CD1c-positive myeloid dendritic cell (primary cell): ENCODE results near the gene AHRR.
A peak's percentile ranks its signal among the peaks of the same experiment; 100 is the strongest.

Experiments
- DNase-seq: peaks from one replicate; pipeline ENCODE4 v3.0.0-alpha.2; 2016; ENCODE audit errors: extremely low spot score

The AHRR gene

DNA sequence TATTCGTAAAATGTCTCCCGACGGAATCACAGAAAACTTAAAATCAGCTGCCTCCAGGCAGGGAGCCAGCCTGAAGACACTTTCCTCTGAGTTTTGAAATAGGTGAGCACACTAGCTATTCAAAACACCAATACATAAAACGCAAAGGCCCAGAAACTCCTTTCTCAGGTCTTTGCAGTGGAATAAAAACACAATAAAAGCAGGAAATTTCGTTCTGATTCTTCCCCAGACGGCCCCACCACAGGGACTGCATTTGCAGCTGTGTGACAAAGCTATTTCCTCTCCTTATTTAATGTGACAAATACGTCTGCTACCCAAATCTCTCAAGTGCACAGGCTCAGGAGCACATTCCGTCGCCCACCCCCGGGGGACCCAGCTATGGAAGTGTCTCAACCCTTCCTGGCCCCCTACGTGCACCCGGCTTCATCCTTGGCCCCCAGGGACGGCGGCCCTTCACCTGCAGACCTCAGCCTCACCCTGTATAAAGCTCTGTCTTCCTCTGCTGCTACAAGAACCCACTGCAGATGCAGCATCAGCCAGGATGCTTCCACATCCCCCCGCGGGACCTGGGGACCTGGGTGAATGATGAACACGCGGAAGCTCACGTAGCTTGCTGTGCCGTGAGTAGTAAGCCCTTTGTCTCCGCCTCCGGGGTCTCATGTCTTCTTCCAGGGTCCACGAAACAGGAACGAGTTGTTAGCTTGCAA, 24.9 kb downstream of the AHRR start:
- no peak for DNase-seq

DNA sequence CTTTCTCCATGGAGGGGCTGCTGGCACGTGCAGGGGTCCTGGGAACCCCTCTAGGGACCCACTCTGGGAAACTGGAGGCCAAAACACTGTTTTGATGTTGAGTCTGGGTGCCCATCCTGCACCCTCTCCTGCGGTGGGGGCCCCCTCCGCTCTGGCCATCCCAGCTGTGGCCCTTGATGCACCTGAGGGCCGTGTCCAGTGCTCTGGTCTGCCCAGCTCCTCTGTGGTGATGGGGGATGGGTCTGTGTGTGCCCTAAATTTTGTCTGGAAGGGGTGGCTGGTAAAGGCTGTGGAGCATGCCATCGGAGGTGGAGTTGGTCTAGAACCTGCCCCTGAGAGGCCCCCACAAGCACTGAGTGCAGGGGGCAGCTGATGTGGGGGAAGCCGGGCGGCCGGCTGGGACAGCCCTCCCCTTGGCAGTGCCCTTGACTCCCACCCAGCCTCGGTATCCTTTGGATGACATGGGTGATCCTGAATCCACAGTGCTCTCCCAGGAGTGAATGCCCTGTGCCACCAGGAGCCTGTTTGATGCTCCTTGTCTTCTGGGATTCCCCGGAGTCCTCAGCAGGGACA, 26.3 kb downstream of the AHRR start:
- DNase-seq: no peak

DNA sequence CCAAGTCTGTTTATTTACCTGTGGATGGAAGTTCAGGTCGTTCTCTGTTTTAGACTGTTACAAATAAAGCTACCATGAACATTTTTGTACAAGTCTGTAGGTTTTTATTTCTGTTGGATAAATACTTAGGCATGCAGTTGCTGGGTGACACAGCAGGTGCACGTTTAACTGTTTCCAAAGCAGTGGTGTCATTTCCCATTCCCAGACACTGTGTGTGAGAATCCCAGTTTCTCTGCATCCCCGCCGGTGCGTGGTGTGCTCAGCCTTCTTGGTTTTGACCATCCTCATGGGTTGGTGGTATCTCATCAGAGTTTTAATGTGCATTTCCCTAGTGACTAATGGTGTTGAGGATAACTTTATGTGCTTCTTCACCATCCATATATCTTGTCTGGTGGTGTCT, 27.2 kb downstream of the AHRR start:
- no peak for DNase-seq

DNA sequence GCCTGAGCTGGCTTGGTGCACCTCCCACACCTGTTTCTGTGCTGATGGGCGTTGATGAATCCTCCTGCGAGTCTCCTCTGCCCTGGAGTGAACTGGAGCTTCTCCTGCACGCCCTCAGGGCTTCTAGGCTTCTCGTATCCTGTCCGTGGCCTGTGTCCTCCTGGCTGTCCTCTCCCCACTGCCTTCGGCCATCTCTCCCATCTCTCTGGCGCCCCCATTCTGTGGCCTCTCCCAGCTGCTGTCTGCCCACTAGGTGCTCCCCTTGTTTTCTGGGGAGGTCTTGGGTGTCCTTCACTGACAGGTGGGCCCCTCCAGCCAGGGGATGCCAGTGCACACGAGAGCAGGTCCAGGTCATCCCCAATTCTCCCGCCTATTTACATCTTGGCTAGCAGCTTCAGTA, 28.8 kb downstream of the AHRR start:
- no peak for DNase-seq

DNA sequence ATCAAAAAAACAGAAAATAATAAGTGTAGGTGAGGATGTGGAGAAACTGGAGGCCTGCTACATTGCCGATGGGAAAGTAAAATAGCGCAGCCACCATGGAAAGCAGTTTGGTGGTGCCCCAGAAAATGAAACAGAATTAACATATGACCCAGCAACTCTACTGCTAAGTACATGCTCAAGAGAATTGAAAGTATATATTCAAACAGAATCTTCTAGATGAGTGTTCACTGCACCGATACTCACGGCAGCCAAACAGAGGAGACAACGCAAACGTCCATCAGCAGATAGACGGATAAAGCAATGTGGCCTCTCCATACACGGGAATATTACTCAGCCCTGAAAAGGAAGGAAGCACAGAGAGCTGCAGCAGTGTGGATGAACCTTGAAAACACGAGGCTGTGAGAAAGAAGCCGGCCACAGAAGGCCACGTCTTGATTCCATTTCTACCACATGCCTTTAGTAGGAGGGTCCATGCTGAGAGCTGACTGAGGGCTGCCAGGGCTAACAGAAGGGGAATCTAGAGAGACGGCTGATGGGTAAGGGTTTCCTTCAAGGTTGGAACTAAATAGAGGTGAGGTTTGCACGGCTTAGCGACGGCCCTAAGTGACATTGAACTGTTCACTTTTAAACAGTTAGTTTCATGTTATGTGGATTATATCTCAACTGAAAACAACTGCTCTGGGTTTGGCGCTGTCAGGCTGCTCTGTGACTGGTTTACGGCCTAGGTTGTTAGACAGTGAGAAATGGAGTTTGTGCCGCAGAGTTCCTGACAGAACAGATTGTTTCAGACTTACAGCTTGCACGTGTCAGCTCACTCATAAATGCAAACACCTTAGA, 29.8 kb downstream of the AHRR start:
- no peak for DNase-seq

DNA sequence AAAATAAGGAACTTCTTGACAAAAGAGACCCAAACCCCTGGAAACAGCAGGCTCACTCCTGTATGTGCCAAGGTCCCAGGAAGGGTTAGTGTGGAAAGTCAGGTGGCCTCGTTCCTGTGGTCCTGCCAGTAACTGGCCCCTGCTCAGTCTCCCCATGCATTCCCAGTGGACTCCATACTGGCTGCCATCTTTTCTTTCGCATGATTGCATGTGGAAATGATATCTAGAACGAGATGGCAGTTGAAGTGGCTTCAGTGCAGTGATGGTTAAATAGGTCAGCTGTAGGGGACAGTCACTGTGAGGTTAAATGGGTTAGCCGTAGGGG, 30.4 kb downstream of the AHRR start:
- DNase-seq: no peak

DNA sequence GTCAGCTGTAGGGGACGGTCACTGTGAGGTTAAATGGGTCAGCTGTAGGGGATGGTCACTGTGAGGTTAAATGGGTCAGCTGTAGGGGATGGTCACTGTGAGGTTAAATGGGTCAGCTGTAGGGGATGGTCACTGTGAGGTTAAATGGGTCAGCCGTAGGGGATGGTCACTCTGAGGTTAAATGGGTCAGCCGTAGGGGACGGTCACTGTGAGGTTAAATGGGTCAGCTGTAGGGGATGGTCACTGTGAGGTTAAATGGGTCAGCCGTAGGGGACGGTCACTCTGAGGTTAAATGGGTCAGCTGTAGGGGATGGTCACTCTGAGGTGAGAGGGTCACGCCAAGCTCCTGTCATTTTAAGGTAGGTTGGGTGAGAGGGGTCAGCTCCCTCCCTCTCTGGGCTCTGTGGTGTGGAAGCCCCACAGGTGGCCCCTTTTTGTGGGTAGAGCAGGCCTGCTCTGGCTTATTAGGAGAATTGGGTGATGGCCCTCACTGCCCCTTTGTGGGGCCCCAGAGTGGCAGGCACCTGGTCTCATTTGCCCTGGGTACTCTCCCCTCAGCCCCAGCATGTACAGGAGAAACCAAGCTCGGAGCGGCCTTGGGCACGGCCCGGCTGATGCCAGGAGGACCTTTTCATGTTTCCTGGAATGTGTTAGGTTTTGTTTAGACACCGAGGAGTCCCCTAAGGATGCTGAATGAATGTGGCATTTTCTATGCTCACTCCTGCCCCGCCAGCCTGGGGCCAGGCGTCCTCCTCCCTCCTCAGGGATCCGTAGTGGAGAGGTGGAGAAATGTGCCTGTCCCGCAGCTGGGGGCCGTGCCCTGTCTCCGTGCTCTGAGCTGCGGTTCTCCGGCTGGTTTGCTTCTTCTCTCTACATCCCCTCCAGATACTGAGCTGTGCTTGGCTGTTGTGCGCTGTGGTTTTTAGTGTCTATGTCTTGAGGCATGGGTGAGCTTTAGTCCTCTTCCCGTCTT, 31.4 kb downstream of the AHRR start:
- DNase-seq: no peak

DNA sequence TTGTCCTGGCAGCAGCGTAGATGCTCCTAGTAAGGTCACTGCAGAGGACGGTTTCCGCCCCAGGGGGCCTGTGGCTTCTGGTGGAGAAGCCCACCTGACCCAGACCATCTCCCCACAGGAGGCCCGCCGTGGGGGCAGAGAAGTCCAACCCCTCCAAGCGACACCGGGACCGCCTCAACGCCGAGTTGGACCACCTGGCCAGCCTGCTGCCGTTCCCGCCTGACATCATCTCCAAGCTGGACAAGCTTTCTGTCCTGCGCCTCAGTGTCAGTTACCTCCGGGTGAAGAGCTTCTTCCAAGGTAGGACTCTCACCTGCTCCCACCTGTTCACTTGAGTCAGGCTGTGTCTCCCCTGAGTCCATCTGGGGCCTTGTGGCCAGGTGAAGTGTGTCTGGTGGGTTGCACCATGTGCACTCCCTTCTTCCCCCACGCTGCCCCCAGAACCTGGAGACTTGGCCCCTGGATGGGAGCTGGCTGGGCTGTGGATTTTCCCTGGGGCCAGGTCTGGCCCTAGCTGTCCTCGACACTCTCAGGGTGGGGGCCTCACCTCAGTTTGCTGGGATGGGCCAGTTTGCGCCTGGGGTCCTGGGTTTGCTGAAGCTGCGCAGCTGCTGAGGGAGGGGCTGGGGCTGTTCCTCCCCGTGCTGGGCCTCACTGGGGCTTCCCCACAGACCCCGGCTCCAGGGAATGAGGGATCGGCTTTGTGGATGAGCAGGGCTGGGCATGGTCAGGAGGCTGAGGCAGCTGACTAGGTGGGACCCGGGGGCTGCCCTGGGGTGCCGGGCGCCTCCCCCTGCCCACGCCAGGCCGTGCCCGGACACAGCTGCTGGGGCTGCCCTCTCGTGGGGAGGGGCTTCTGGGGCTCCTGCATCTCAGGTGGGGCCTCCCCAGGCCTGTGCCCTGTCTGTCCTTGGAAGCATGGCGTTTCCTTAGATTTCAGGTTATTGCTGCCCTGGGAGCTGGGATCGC, 32.4 kb downstream of the AHRR start:
- DNase-seq: no peak

DNA sequence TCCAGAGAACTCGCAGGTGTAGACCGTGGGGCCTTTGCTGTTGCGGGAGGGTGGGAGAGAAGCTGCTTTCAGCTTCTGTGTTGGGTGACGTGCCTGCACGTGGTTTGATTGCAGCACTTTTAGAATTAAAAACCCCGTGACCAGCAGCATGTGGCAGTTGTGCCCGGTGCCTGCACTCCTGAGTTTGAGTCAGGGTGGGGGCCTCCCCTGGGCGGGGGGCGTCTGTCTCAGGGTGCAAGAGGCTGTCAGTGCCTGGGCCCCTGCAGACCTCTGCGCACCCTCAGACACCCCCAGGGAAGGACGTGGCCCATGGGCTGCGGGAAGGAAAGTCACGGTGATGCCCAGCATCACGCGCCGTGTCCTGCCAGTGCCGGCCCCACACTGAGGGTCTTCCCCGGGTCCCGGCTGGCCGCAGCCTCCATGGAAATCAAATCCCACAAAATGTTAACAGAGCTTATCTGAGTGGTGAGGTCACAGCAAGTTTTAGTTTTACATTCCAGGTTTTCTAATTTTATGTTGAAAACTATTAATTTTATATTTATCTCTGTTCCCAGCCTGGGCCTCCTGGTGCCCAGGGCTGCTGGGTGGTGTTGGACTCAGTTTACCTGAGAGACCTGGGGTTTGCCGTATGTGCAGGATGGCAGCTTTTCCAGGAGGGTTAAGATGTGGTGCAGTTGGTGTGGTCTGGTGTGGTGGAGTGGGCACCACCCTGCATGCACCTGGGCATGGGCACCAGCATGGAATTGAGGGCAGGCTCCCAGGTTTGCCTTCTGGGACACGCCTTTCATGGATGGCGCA, 33.3 kb downstream of the AHRR start:
- DNase-seq: no peak

DNA sequence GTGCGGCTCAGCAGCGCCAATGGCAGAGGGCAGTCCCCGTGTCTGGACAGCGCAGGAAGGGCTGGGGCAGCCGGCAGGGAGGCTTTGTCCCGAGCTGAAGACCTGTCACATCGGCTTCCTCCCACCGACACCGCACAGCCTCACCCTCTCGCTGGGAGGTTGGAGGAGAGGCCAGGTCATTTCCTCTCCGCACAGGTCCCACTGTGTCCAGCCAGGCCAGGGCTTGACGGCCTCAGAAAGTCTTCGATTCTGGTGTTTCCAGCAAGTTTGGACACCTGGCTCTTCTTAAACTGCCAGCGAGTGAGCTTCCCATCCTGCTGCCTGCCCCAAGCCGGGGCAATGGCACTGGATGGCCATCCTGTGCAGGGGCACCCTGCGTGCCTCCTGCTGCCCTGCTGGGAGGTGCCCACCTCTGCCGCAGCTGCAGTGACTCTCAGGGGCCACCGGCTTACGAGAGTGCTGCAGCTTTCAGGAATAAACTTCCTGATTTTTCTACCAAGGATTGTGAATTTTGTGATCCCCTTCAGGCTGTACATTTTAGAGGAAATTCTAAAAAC, 33.9 kb downstream of the AHRR start:
- DNase-seq: no peak

DNA sequence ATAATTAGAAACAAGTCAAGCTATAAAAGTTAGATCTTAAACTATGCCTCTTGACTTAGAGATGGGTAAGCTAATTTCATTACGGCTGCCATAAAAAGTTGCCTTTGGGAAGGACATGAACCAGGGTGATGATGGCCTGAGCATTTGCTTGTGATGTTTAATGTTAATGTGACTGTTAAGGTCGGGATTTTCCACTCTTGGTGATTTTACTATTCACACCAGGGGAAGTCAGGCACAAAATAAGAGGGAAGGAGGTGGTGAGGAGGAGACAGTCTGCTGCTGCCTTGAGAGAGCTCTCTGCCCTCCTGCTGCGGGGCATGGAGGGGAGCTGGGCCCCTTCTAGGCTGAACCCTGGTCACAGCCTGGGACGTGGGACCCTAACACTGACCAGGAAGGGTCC, 34.4 kb downstream of the AHRR start:
- DNase-seq: no peak

DNA sequence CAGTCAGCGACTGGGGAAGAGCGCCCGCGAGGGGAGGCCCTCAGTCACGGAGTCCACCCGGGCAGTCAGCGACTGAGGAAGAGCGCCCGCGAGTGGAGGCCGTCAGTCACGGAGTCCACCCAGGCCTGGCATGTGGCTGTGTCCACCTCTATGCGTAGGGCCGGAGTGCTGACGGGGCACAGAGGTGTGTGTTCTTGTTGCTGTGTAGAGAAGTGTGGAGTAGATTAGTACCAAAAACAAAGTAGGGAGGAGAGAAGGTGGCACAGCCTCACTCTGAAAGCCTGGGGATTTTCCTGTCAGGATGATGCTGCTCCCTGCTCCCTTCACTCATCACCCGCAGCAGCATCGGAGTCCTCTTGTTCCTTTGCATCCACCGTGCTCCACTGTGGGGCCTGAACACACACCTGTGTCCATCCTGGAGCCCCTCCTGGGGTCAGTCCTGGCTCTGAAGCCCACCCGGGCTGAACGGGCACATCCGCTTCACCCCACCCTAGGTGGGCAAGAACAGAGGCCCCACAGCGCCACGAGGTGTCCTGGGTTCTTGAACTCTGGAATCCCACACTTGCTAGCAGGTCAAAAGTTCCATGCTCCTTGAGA, 37.9 kb downstream of the AHRR start:
- DNase-seq: no peak

DNA sequence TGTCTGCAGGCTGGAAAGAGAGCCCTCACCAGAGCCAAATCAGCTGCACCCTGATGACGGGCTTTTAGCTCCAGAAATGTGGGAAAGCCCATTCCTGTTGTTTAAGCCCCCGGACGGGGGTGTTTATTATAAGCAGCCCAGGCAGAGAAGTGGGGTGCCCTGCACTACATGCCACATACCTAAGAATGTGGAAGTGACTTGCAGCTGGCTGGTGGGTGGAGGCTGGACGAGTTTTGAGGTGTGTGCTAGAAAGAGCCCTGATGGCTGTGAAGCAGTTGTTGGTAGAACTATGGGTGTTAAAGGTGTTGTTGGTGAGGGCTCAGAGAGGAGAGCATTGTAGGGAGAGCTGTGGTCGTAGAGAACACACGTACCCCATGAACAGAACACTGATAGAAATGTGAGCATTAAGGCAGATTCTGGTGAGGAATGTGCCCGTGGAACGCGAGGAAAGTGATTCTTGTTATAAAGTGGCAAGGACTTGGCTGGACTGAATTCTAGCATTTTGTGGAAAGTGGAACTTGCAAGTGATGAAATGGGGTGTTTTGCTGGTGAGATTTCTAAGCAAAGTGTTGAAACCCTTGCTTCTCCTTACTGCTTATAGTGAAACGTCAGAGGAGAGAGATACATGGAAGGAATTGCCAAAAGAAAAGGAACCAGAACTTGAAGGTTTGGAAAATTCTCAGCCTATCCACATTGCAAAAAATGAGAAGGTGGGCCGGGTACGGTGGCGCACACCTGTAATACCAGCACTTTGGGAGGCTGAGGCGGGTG, 38.9 kb downstream of the AHRR start:
- DNase-seq: peak; percentile 90

DNA sequence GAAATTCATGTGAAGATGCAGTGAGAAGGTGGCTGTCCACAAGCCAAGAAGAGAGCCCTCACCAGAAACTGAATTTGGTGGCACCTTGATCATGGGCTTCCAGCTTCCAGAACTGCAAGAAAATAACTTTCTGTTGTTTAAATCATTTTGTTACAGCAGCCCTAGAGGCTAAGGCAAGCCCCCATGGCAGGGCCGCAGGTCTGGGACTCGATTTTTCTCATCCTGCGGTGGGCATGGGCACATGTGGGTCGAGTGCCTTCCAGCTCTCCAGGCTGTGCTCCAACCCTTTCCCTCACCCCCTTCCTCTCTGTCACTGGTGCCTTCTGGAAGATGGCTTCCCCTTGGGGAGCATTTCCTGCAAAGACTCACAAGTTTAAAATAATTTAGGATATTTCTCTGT, 40.7 kb downstream of the AHRR start:
- no peak for DNase-seq

DNA sequence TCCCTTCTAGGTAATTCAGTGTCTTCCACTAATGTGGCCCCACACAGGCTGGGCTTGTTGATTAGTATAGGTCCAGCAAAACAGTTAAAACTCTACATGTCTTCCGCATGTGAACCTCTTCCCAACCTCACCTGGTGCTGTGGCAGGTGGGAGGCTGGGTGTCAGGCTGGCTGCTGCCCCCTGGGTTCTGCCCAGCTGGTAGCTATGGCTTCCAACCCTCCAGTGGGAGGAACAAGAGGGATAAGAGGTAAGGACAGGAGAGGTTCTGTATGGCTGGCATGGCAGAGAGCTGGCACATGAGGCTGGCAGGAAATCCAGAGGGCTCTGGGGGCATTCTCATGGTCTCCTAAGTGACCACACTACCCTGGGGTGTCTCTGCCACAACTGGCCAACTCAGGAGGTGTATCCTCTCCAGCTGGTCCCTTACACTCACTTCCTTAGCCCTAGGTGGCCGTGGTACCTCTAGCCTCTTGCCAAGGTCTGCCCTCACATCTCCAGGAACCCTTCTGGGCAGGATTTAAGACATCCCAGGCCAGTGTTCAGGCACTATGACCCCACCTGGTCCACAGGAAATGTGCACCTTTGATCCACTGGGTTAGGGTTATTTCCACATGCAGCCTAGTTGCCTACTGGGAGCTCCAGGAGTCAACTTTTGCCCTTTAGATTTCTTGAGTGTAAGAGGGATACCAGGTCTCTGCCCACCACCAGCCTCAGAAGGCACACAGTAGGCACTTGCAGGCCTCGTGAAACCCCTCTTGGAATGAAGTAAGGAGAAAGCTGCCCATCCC, 41.7 kb downstream of the AHRR start:
- no peak for DNase-seq

DNA sequence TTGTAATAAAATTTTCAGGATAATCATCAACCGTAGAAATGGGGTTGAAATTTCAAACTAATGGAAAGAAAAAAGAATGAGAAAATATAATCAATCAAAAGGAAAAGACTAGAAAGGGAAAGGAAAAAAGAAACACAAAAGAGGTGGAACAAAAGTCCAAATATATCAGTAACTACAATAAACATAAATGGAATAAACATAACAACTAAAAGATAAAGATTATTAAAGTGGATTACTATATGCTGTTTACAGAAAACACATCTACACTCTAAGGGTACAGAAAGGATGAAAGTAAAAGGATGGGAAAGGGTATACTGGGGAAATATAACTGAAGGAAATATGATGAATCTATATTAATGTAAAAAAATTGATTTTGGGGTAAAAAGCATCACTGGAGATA, 43.0 kb downstream of the AHRR start:
- DNase-seq: no peak

DNA sequence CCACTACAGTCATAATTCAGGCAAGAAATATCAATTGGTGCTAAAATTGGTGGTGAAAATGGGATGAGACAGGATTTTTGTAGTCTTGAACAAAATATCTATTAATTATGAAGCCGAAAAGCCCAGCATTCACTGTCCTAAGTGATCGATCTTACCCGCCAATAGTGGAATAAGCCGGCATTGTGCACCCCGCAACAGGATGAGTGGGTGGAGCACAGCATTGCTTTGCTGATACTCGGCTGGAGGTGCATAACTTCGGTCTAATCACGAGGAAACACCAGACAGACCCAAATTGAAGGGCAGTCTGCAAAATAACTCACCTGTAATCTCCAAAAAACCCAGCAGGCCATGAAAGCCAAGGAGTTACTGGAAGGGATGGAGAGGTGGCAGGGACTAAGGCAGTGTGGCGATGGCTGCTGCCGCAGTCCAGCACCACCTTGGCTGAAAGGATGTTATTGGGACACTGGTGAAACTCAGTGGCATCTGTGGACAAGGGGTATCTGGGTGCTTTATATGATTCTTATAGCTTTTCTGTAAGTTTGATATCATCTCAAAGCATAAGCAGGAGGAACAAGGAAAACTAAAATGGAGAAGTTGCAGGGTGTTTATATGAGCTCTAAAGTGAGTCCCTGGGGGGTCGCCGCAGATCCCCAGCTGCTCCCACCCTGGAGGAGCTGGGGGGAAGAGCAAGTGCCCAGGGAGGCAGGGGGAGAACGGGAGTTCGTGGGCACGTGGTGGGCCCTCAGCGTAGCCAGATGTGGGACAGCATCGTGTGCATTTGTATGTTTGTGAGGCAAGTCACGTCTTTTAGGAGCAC, 45.2 kb downstream of the AHRR start:
- DNase-seq: no peak
